Myocyte (in vitro differentiated cells): ENCODE measurements around the gene ATG7. TPM values are rescaled to one million over a fixed set of nuclear protein-coding genes. Genes with fewer than 3 reads are reported as not detected.
"Not testable (repeated sequence)": the region's sequence is repeated elsewhere in the genome, so short reads cannot be mapped to it uniquely, and the experiment has no call there.

Experiments used
- DNase-seq: peaks from one replicate; pipeline ENCODE4 v3.0.0-alpha.2; 2012; ENCODE audit warnings: low read depth
- total RNA-seq: library from RNA; depleted of rRNA; stranded (reverse); fragments of >200 nt; gene quantifications from 2 replicates; pipeline ENCODE4 v1.2.3, GENCODE V29; 2014

ATG7 gene
- total RNA-seq, 1 donor from 2014 or later = 24.3 TPM

DNA sequence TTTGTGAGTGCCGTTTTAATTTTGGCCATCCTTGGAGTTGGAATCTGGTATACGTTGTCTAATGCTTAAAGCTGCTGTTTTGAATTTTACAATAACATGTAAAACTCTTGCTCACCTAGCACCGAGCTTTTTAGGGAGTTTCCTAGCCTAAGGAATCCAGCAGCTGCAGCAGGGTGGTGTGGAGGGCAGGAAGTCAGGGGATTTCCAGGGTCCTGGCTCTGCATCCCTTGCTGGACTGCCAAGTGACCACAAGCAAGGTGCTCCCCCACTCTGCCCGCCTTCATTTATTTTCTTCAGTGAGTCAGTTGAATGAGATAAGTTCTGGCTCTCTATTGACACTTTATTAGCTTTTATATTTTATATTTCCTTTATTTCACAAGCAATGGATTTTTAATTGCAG, 113.7 kb downstream of the ATG7 start:
- peak; percentile 47 for DNase-seq

DNA sequence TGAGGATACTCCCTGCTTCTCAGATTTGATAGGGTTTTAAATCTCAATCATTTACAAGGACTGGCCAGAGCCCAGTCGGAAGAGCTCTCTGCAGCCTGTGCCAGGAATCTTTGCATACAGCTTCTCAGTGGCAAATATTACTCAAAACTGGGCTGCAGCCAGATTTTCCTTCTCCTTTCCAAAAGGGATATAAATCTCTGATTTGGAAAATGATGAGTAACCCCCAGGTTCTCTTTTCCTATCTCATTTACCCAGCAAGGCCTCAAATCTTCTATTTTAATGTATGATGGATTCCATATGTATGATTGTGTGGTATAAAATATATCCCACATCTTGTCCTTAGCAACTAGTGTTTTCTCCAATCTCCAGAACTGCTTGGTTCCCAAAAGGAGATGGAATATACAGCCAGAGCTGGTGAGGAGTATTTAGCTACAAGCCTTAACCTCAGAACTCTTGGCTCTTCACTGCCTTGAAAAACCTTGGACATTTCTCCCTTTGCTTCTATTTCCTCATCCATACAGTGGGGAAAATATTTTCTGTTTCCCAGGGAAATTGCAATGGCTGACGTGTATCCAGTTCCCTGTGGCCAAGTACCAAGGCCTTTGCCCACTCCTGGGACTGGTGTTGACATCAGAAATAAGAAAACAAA, 114.4 kb downstream of the ATG7 start:
- peak; percentile 24 for DNase-seq

DNA sequence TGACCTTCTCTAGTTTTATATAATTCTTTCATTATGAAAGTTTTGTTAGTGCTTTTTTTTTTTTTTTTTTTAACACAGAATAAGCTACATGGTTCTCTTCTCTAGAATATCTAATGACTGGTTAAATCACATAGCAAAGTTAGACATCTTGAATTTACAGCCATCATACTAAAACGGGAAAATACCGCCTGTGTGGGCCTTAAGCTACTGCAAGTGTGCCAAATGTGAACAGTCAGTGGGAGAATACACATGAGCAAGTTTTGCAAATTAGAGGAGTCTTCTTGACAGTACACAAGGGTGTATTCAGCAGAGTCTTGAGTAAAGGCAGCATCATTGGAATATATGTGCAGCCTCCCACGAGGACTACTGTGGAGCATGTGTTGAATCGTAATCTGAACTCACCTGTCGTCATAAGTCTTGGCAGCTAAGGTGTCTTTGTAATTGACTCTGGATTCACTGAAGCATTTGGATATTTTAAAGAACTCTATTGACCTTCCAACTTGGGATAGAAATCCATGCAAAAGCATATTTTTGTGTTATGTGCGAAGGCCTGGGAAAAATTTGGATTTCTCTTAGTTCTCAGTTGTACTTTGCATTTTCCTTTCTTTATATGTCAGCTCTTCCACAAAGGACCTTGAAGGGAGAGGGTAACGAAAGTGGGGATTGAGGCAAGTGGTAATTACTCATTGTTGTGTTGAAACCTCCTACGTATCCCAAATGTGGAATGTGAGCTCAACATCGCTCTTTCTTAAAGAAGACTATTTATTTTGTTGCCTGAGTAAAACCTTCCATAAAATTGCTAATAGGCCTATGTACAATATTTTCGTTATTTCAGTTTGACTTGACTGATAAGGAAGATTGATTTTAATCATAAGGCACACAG, 117.4 kb downstream of the ATG7 start:
- no peak for DNase-seq

DNA sequence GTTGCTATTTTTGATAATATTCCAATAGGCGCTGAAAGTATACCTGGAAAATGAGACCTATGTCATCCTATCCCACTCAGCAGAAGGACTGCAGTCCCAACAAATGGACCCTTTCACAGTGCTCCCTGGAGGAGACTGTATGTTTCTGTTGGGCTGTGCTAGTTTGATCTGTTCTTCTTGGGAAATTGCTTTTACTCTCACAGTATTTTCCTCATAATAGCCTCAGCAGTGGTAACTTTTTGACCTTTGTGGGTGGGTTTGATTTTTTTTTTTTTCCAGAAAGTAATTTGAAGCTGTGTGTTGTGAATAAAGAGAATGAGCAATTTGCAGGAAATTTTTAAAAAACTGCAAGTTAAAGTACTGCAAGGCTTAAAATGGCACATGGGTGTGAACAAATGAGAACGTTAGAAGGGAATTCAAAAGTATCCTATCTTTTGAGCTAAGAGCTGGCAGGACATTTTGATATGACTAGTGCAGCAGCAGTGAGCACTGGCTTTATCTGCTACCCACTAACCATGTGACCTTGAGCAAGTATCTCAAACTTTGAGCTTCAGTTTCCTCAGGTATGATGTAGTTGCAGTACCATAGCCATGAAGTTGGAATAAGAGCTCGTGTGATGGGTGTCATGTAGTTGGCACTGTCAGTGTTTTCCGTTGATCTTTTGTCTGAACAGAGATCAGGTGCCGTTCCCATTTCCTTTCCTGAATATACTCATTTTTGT, 118.4 kb downstream of the ATG7 start:
- DNase-seq = peak; percentile 45

DNA sequence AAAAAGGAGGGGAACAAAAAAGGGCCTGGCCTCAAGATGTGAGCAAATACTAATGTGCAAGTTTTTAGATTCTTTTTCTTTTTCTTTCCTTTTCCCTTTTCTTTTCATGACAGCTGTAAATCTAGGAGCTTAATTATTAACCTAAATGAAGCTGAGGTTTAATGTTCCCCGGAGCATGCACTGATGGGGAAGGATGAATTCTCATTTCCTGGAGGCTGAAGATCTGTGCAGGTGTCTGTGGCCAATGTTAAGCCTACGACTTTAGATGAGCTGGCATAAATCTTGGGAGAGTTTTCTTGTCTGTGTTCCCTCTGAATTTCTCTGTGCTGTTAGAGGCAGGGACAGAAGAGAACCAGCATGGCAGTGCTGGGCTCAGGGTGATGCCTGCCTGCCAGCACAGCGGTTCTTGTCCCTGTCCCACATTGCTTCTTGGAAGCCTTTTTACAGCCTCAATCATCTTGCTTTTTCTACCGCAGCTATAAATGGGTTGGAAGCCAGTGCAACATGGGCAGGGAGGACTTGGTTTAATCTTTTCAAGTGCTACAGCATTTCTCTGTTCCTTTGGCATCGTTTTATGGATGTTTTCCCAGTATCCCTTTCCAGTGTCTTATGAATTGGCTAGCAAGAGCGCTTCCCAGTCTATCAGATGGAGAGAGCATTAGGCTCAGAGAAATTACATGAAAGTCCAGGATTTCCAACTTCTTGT, 119.1 kb downstream of the ATG7 start:
- DNase-seq = peak; percentile 4

DNA sequence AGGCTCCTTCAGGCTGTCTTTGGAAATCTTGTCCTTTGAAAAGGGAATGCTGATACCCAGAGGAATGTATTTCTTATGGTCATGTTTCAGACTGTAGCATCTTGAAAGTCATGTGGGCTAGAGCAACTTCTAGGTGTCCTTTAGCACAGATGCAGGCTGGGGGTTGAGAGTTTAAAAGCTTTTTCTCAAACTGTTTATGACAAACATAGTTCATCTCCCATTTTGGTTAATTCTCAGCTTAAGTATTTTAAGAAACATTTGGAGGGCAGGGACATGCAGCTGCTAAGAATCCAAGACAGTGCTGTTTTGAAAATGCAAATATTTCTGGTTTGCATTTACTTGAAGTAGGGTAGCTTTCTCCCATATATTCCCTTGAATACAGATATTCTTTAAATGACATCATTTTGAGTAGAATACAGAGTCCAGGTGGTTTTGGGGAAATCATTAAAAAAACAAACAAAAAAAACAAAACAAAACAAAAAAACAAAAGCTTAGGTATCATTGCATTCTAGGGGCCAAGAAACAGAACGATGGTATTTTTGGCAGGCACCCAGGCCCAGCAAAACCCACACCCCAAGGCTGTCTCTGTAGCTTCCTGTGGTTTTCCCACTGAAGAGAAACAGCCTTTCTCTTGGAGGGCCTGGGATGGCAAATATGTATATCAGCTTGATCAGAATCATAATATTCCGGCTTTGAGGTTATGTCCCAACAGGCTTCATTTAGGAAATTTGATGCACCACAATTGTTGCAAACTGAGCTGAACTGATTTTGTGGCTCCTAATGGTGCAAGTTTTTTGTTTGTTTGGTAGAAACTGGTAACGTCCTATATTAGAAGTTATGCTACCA, 120.0 kb downstream of the ATG7 start:
- DNase-seq = peak; percentile 82

DNA sequence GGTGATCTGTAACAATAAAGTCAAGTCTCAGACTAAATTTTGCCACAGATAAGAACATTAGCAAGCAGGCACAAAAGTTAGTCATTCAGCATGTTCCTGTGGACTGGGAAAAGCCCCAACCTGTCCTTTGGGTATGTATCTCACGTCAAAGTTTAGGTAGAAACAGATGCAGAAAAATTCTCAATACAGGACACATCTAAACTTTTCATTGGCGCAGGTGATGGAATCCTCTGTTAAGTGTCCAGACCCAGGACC, 120.6 kb downstream of the ATG7 start:
- DNase-seq = no peak

DNA sequence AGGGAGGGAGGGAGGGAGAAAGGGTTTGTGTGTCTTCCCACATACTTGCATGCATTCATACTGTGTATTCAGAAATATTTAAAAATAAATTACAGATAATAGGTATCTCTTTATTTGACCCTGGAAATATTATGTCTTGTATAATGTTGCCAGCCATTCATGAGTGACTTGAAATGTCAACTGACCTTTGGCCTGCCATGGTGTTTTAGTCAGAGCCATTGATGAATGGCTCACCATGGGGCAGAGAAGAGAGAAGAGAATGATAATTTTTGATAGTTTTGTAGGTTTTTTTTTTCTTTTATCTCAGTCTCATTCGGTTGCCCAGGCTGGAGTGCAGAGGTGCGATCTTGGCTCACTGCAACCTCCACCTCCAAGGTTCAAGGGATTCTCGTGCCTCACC, 121.2 kb downstream of the ATG7 start:
- no peak for DNase-seq

DNA sequence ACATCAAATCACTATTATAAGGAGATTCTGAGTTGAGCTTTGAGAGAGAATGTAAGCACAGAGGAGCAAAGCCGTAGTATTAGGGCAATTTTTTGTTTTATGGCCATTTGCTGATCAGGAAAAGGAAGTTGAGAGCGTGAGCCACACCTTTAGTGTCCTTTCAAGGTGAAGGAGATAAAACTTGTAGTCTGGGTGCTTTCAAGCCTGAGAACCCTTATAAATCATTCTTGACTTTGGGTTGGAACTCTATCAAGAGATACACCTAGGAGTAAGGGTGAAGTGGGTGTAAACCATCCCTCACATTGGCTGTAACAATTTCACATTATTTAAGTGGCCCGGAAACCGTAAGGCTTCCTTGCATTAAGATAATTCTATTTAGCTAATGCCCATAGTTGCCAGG, 122.2 kb downstream of the ATG7 start:
- no peak for DNase-seq

DNA sequence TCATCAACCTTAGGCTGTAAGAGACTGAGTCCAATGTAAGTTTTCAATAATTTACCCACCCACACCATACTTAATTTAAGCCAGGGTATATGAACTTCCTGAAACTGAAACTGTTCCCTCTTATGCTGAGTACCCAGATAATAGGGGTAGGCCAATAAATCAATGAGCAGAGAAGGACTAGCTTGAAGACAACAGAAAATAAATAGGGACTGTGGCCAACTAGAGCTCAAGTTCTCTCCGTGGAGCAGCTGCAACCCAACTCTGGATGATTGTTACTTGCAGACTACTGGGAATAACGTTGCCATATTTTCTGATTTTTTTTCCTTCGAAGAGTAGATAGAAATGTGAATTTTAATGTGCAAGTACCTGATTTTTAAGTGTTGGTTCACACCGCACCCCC, 128.0 kb downstream of the ATG7 start:
- DNase-seq = peak; percentile 20

DNA sequence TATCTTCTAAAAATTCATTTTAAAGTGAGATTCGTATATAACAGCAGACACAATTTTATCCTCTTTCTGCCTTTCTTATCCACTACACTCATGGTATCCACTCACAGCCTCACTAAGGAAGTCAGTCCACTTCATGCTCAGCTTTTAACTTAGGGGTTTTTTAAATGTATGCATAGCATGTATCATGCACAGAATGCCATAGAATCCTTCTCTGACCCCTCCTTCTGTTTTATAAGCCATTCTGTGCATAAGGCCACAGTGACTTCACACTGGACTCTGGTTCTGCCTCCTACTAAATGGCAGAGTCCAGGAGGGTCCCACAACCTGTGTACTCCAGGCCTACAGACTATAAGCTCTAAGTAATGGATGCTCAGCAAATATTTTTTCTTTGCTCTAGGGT, 129.2 kb downstream of the ATG7 start:
- DNase-seq = no peak

DNA sequence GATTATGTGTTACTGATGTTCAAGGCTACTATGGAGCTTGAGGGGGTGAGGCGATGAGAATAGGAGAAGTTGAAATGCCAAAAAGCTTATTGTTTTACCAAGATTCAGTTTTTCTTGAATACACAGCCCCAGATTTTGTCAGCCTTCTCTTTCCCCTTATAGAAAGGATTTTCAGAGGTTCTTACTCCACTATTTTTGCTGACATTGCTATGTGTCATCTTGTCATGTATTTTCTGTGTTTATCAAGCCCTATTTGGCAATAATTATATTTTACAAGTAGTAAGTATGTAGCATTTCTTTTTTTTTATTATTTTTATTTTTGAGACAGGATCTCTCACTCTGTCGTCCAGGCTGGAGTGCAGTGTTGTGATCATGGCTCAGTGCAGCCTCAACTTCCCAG, 133.1 kb downstream of the ATG7 start:
- no peak for DNase-seq

DNA sequence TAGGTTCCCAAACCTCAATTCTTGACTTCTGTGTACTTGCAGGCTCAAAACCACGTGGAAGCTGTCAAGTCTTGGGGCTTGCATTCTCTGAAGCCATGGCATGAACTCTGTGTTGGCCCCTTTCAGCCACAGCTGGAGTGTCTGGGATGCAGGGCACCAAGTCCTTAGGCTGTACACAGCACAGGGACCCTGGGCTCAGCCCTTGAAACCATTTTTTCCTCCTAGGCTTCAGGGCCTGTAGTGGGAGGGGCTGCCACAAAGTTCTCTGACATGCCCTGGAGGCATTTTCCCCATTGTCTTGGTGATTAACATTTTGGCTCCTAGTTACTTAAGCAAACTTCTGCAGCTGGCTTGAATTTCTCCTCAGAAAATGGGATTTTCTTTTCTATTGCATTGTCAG, 135.4 kb downstream of the ATG7 start:
- no peak for DNase-seq

DNA sequence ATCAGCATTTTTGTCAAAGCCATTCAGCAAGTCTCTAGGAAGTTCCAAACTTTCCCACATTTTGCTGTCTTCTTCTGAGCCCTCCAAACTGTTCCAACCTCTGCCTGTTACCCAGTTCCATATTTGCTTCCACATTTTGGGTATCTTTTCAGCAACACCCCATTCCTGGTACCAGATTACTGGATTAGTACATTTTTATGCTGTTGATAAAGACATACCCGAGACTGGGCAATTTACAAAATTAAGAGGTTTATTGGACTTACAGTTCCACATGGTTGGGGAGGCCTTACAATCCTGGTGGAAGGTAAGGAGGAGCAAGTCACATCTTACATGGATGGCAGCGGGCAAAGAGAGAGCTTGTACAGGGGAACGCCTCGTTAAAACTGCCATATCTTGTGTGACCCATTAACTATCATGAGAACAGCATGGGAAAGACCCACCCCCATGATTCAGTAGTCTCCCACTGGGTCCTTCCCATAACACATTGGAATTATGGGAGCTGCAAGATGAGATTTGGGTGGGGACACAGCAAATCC, 136.2 kb downstream of the ATG7 start:
- DNase-seq = not testable (repeated sequence)

DNA sequence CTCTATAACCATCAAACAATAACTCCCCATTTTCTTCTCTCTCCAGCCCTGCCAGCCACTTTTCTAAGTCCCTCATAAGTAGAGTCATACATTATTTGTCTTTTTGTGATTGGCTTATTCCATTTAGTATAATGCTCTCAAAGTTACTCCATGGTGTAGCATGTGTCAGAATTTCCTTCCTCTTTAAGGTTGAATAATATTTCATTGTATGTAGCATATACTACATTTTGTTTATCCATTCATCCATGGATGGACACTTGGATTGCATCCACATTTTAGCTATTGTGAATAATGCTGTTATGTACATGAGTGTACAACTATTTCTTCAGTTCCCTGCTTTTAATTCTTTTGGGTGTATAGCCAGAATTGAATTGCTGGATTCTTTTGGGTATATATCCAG, 138.4 kb downstream of the ATG7 start:
- DNase-seq = no peak

DNA sequence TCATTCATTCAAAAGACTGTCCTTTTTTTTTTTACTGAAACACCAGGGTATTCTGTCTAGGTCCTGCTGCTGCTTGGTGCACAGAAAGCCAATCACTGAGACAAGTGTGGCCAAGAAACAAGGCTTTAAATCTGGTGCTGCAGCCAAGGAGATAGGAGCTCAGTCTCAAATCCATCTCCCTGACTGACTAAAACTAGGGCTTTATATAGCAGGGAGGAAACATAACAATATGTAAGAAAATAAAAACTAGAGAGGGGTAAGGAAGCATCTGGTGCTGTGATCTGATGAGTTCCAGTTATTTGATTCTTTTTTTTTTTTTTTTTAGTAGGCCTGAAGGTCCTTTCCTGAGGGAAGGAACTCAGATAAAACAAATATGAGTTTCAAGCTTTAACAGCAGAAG, 139.8 kb downstream of the ATG7 start:
- no peak for DNase-seq

DNA sequence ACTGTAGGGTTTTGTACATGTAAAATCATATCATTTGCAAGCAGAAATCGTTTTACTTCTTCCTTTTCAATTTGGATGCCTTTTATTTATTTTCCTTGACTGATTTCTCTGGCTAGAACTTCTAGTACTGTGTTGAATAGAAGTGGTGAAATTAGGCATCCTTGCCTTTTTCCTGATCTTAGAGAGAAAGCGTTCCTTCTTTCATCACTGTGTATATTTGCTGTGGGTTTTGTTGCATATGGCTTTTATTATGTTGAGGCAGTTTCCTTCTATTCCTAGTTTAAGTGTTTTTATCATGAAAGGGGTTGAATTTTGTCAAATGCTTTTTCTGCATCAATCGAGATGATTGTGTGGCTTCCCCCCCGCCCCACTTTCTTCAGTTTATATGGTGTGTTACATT, 140.9 kb downstream of the ATG7 start:
- DNase-seq = no peak

DNA sequence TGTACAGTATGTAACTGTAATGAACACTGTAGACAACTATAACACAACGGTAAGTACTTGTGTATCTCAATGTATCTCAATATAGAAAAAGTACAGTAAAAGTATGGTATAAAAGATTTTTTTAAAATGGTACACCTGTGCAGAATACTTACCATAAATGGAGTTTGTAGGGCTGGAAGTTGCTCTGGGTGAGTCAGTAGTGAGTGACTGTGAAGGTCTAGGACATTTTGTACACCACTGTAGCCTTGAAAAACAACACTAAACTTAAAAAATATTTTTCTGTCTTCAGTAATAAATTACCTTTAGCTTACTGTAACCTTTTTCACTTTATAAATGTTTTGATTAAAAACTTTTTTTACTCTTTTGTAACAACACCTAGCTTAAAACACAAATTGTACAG, 142.9 kb downstream of the ATG7 start:
- DNase-seq = no peak

DNA sequence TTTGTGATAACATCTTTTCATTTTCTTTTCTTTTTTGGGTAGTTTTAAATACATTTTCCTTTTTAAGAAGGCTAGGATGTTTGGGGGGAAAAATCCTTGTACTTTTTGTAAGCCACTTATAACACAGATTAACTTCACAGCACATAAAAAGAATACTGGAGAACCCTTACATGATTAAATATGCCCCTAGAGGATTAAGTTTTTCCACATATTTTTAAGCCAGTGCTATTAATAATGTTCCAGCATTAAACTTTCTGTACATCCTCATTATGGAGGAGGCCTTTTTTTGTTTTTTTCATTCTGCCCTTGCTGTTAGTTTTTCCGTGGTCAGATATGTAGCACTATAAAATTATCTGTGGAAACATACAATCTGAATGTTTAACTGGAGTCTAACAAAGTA, 147.9 kb downstream of the ATG7 start:
- DNase-seq = no peak

DNA sequence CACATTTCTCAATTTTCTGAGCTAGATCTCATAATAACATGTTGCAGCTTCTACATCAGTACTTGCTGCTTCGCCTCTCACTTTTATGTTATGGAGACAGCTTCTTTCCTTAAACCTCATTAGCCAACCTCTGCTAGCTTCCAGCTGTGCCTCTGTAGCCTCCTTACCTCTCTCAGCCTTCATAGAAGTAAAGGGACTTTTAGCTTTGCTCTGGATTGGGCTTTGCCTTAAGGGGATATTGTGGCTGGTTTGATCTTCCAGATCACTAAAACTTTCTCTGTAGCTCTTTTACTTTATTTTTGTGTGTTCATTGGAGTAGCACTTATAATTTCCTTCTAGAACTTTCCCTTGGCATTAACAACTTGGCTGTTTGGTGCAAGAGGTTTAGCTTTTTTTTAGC, 150.1 kb downstream of the ATG7 start:
- DNase-seq = no peak

DNA sequence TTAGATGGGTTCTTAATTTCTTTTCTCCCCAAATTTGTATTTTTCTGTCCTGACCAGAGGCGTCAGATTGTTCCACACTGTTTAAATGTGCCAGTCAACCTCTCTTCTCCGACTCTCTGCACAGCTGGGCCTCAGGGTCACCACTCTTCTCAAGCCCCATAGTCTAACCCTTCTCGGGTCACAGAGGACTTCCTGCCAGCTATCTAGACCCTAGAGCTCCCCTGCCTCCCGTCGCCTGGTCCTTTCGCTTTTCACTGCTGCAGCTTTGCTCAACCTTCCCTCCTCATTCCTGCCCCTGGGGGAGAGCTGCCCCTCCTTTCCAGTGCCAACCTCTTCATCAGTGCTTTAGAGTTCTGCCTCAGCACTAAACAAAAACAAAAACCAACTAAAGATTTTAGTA, 151.7 kb downstream of the ATG7 start:
- no peak for DNase-seq
